Osteocyte (in vitro differentiated cells): ENCODE data around the gene CSNK1G2. TPM values are rescaled to one million over a fixed set of nuclear protein-coding genes. Genes with fewer than 3 reads are reported as not detected.

Experiments
- DNase-seq: peaks from one replicate; pipeline ENCODE4 v3.0.0; 2021; ENCODE audit warnings: mixed read lengths; ENCODE audit not compliant: unreplicated experiment; ENCODE audit errors: extremely low spot score
- H3K27ac Mint-ChIP-seq: one replicate; pipeline ENCODE4 v1.8.0; 2021; ENCODE audit warnings: mild to moderate bottlenecking, mixed read lengths; ENCODE audit not compliant: unreplicated experiment
- H3K27me3 Mint-ChIP-seq: one replicate; pipeline ENCODE4 v1.8.0; 2021; ENCODE audit warnings: mixed read lengths; ENCODE audit not compliant: unreplicated experiment
- H3K36me3 Mint-ChIP-seq: one replicate; pipeline ENCODE4 v1.8.0; 2021; ENCODE audit warnings: mixed read lengths; ENCODE audit not compliant: unreplicated experiment
- H3K4me1 Mint-ChIP-seq: one replicate; pipeline ENCODE4 v1.8.0; 2021; ENCODE audit warnings: mixed read lengths; ENCODE audit not compliant: unreplicated experiment
- H3K4me3 Mint-ChIP-seq: one replicate; pipeline ENCODE4 v1.8.0; 2021; ENCODE audit warnings: mild to moderate bottlenecking, moderate library complexity, mixed read lengths; ENCODE audit not compliant: unreplicated experiment
- H3K9me3 Mint-ChIP-seq: one replicate; pipeline ENCODE4 v1.8.0; 2021; ENCODE audit warnings: mixed read lengths; ENCODE audit not compliant: unreplicated experiment
- CTCF ChIP-seq: fragments of 200-600 bp; sonication (generic); IDR thresholded peaks from 2 replicates; pipeline ENCODE4 v1.5.0; 2021; ENCODE audit warnings: antibody characterized with exemption, mild to moderate bottlenecking, moderate library complexity
- total RNA-seq: library from RNA; stranded (reverse); gene quantifications from 2 replicates; pipeline ENCODE4 v1.2.1, GENCODE V29; 2021

Gene CSNK1G2
- total RNA-seq, 1 donor from 2014 or later: 72.2 TPM

GRCh38 chr19:1959928-1960589, 19.1 kb downstream of the CSNK1G2 start:
- no peak for DNase-seq
- H3K4me3 Mint-ChIP-seq: no peak overlapping the region
- H3K27ac Mint-ChIP-seq: no peak overlapping the region
- no peak for TF ChIP-seq CTCF
- H3K9me3 Mint-ChIP-seq: no peaks in the 10 kb centered on the region
- H3K27me3 Mint-ChIP-seq: no peaks in the 10 kb centered on the region
- H3K36me3 Mint-ChIP-seq: no peaks in the 10 kb centered on the region
- H3K4me1 Mint-ChIP-seq: peaks cover 5% of the 10 kb centered on the region

- peaks cover 5% of the 10 kb centered on the region for H3K4me1 Mint-ChIP-seq
- no peaks in the 10 kb centered on the region for H3K36me3 Mint-ChIP-seq
- no peak overlapping the region for H3K27ac Mint-ChIP-seq
- DNase-seq: peak; percentile 84
- H3K9me3 Mint-ChIP-seq: no peaks in the 10 kb centered on the region
- TF ChIP-seq CTCF: no peak
- no peaks in the 10 kb centered on the region for H3K27me3 Mint-ChIP-seq
- H3K4me3 Mint-ChIP-seq: no peak overlapping the region
Measured at GRCh38 chr19:1961000-1961883, 20.3 kb downstream of the CSNK1G2 start.

- peaks cover 3% of the 10 kb centered on the region for H3K4me1 Mint-ChIP-seq
- TF ChIP-seq CTCF: no peak
Measured at GRCh38 chr19:1962674-1963073, 21.7 kb downstream of the CSNK1G2 start.

GRCh38 chr19:1967087-1967608, 26.2 kb downstream of the CSNK1G2 start:
- TF ChIP-seq CTCF: no peak
- Mint-ChIP-seq H3K4me1 (peaks cover 3% of the 10 kb centered on the region), H3K36me3 (peaks cover 1% of the 10 kb centered on the region), H3K9me3 (no peaks in the 10 kb centered on the region), H3K4me3 (no peak overlapping the region), H3K27me3 (no peaks in the 10 kb centered on the region), H3K27ac (no peak overlapping the region)
- no peak for DNase-seq

More at GRCh38 chr19:1962674-1963073, 21.7 kb downstream of the CSNK1G2 start:
- no peak for DNase-seq
- Mint-ChIP-seq H3K36me3 (no peaks in the 10 kb centered on the region), H3K27me3 (no peaks in the 10 kb centered on the region), H3K9me3 (no peaks in the 10 kb centered on the region), H3K4me3 (no peak overlapping the region), H3K27ac (no peak overlapping the region)
